Renal pelvis (tissue), 4 donors: Measurements from ENCODE around the gene COQ3. TPM values are rescaled to one million over a fixed set of nuclear protein-coding genes. Genes with fewer than 3 reads are reported as not detected.

Source experiments
- DNase-seq: peaks from one replicate; pipeline ENCODE4 v3.0.0-alpha.2; 2013
- polyA plus RNA-seq, 3 donors: library from polyadenylated mRNA; unstranded; fragments of 120-200 nt; gene quantifications; one replicate each; pipeline ENCODE4 v1.2.1, GENCODE V29; 2013; ENCODE audit not compliant: insufficient read length in 3 of 3

The COQ3 gene
- polyA plus RNA-seq, 3 donors, result 11.6 to 12.4 (median 11.8) TPM

DNA sequence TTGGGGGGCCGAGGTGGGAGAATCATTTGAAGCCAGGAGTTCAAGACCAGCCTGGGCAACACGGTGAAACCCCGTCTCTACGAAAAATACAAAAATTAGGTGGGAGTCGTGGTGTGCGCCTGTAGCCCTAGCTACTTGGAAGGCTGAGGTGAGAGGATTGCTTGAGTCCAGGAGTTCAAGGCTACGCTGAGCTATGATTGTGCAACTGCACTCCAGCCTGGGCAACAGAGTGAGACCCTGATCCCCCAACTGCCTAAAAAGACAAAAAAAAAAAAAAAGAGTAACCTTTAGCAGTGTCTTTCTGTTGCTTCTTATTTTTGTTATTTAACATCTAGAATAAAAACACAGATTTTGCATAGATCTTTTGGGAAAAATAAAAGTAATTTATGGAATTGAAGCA lies 13.1 kb upstream of the COQ3 start:
- no peak for DNase-seq

DNA sequence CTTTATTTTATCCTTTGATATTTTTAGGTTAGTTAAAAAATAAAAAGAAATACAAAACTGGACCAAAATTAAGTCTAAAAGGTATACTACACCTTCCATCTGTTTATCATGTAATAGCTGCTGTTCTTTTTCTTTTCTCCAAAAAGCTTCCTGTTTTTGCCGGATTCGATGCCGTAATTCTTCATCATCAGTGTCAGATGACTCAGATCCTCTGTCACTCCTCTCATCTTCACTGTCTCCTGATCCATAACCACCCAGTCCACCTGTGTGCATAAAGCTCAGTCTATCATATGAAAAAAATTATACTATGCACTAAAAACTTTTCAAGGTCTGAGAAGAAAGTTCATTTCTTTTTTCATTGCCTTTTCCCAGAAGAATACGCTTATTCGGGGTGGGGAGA lies 8.5 kb upstream of the COQ3 start:
- DNase-seq, result no peak

DNA sequence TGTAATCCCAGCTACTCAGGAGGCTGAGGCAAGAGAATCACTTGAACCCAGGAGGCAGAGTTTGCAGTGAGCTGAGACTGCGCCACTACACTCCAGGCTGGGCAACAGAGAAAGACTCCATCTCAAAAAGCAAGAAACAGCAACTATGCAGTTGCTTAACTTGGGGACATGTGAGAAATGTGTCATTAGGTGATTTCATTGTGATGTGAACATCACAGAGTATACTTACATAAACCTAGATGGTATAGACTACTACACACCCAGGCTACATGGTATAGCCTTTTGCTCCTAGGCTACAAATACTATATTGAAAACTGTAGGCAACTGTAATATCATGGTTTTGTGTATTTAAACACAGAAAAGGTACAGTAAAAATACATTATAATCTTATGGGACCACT lies 3.3 kb upstream of the COQ3 start:
- no peak for DNase-seq

DNA sequence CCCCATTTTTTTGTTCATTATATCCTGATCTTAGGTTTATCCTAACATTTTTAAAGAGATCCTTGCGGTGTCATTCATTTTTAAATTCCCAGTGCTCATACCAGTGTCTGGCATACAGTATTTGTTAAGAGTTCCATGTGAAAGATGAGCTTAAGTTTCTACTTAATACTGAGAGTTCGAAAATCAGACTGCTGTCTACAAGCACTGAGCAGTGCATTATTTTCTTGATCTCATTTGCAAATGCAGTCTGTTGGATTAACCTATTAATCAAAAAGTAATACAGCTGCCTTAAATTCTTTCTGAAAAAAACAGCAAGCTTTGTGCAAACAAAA lies 663 bp downstream of the COQ3 start:
- no peak for DNase-seq

DNA sequence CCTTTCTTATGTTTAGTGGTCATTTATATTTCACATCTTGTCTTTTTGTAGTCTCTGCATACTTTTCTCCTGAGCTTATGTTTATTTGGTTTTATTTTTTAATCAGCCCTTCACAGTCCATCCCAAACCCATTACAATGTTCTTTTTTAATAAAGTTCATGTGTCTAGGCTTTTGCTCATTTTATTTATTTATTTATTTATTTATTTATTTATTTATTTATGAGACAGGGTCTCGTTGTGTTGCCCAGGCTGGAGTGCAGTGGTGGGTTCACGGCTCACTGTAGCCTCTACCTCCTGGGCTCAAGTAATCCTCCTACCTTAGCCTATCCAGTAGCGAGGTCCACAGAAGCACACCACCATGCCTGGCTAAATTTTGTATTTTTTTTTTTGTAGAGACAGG lies 3.1 kb downstream of the COQ3 start:
- no peak for DNase-seq

DNA sequence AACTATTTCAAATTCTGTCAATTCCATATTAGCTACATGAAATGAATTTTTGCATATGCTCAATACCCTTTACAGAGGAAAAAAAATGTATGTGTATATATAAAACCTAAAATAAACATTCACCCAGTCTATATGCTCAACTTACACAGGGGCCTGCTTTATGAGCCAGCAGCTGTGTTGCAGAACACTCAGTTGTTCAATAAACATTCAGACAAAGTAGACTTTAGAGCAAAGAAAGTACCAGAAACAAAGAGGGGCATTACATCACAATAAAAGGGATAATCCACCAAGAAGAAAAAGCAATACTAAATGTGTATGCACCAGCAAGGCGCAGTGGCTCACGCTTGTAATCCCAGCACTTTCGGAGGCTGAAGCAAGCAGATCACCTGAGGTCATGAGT lies 9.5 kb downstream of the COQ3 start:
- DNase-seq, result no peak

DNA sequence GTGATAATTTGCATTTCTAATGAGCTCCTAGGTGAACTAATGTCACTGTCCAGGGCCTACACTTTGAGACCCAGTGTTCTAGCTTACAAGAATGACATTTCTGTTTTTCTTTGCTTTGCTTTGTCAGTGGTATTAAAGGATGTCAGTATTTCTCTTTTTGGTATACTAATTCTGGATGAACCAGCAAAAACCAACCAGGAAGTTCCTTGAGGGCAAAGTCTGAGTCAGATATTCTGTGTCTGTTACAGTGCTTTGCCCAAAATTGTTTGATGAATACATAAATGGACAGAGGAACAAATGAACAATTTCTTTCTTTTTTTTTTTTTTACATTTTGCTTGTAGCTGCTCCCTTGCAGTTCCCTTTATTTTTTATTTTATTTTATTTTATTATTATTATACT lies 15.4 kb downstream of the COQ3 start:
- no peak for DNase-seq

DNA sequence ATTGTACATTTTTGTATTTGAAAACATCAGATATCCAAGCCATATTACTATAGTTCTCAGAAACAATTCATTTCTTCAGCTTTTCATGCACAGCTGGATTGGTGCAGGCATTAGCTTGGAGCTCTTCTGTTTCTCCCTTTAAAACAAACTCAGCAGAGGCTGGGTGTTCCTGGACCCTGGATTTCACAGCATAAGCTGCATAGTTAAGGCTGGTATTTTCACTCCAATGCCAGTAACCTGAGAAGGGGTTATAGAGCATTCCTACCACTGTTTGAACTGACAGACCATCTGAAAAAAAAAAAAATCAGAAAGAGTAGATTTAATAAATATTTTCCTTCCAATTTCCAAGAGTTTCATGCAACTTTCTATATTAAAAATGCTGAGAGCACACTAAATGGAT lies 24.5 kb downstream of the COQ3 start:
- DNase-seq, result no peak

DNA sequence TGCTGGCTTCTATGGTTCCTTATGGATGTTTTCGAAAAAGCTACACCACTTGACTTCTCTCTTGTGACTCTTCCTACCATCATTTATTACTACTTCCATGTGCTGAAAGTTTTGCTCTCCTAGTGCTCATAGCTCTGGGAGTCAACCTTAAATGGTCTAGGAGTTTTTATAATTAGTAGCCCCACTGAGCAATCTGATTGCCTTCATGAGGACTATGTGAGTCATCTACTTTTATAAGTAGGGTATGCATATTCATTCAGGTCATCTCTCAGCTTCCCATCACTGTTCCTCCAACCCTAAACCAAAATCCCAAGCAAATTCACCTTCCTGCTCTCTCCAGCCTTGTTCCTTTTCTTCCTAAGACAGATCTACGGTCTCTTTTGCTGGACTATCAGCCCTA lies 27.1 kb downstream of the COQ3 start:
- no peak for DNase-seq

DNA sequence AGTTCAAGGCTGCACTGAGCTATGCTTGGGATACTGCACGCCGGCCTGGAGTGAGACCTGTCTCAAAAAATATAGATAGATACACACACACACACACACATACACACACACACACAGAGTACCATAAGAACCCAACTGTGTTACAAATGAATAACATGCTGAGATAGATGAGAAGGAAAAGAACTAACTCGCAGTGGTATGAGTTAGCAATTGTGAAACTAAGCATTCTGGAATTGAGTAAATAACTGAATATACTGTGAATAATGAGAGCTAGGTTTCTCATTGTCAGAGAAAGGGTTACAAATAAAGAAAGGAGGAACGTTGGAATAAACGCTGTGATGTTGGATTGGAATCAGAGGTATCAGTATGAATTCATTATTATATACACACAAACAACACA lies 30.0 kb downstream of the COQ3 start:
- DNase-seq, result no peak

DNA sequence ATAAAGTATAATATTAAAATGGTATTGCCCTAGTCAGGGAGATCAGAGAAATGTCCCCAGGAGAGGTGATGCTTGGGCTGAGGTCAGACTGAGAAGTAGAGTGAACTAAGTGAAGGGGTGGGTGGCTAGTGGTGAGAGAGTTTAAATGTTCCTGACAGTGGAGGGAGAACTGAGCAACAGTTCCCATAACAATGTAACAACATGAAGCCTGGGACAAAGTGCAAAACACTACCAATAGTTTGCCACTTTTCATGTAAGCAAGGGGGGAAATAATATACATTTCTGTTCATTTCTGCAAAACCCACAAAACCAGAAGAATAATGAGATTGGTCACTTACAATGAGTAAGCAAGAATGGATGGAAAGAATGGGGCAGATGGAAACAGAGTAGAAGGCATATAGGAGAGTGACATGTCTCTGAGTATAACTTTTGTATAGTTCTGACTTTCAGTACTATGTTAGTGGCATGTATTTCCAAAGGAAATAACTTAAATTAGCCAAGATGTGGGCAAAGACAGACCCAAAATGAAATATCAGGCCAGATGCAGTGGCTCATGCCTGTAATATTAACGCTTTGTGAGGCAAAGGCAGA lies 31.2 kb downstream of the COQ3 start:
- no peak for DNase-seq

DNA sequence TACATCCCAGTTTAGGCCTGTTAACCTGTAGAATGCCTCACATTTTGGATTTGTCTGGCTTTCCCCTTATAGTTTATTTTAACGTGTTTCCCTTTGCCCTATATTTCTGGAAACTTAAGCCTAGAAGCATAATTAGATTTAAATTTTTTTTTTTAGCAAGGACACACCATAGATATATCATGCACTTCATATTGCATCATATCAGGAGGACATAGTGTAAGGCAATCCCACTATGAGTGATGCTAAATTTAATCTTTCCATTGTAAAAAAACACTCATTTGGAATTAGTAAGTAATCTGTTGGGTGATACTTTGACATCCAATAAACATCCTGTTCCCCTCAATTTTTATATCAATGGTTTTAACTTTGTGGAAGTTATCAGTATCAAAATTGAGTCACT lies 34.2 kb downstream of the COQ3 start:
- DNase-seq, result no peak

DNA sequence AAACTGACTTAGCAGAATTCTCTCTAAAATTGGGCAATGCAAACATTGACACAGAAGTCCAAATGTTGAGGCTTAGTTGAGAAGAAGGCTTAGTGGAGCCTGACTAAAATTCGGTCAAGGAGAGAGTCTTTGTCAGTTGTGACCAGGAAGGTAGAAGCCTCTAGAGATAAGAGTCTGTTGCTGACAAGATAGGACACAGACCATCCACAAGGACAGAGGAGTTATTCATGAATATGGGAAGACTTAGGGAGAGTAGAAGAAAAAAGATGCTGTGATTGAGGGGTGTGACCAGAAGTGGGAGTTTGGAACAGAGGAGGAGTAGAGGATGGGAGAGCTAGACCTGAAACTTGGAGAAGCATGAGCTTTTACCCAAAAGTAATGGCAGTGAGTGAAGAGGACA lies 37.4 kb downstream of the COQ3 start:
- no peak for DNase-seq

DNA sequence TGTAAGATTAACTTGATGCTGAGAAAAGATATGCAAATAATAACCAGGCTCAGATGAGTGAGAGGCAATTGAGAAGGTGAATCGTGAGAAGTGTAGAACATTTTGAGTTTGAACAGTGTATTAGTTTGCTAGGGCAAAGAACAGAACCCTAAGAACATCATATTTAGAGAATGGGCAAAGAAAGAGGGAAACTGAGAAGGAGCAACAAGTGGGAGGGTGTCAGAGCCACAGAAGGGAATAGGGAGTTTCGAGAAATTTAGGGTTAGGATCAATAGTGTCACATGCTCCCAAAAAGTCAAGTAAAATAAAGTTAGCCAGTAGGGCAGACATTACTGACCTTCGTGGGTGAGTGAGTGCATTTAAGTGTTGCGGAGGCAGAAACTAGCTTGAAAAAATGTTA lies 39.0 kb downstream of the COQ3 start:
- no peak for DNase-seq

DNA sequence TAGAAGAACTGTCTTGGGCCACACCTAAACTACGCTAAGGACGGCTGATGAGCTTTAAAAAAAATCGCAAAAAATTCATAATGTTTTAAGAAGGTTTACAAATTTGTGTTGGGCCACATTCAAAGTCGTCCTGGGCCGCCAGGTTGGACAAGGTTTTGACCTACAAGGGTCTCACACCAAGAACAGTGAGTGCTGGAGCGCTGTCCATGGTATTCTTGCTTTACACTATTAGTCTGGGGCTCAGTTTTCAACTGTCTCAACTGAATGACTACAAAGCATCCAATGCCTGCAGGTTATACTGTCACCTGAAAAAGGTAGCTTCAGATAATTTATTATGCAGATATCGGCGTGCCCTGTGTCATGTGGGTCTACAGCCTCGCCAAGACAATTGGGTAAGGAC lies 40.9 kb downstream of the COQ3 start:
- no peak for DNase-seq

DNA sequence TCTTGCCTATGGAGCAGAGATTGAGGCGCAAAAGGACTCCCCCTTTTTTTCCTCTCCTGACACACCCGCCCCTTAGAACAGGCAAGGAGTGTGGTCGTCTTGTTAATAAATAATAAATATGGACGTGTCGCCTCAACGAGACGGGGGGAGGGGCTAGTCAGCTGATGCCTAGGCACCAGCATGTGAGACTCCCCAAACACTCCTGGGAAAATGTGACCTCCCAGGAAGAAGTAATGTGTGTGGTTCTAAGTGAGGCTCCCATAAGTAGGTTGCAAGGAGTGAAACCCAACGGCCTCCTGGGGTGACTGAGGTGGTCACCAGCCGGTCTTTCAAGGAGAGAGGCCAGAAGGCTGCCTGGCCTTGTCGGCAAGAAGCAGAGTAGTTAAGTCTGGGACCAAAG lies 43.4 kb downstream of the COQ3 start:
- no peak for DNase-seq

DNA sequence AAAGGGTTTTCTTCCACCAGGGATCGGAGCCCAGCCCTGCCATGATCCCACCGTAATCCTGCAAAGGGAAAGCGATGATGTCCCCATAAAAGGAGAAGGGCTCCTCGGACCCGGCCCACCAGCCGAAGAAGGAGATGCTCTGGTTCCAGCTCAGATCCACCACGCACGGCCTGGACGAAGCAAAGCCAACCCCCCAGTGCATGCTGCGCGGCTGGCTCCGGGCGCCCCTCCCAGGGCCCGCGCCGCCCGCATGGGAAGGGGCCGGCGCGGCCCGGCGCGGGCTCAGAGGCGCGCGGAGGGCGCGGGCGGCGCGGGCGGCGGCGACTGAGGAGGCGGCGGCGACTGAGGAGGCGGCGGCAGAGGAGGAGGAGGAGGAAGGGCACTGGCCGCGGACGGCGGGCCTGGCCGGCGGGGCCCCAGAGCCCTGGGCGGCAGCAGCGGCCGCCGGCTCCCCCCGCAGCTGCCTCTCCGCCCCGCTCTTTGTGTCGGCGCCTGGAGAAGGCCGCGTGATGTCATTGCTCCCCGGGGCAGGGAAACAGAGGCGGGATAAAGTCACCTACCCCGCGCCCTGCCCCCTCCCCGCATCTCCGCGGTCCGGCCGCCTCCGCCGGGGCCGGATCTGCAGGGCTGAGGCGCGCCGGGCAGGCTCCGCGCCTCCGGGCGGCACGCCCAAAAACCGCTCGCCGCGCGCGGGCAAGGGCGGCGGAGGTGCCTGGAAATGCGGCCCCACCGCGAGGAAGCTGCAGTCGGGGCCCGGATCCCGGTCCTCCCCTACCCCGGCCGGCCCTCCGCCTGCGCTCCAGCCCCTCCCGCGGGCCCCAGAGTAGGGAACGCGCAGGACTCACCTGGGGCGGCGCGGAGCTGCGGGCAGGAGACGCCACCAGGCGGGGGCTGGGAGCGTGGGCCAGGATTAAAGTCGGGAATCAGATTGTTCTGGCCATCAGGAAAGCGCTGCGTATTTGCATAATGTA lies 44.5 kb downstream of the COQ3 start, which contains the start of gene FAXC:
TSS of gene FAXC (minus strand) at position 504 of the 971 bp plus-strand sequence. CDS start at position 202, 302 bp downstream.
- no peak for DNase-seq

DNA sequence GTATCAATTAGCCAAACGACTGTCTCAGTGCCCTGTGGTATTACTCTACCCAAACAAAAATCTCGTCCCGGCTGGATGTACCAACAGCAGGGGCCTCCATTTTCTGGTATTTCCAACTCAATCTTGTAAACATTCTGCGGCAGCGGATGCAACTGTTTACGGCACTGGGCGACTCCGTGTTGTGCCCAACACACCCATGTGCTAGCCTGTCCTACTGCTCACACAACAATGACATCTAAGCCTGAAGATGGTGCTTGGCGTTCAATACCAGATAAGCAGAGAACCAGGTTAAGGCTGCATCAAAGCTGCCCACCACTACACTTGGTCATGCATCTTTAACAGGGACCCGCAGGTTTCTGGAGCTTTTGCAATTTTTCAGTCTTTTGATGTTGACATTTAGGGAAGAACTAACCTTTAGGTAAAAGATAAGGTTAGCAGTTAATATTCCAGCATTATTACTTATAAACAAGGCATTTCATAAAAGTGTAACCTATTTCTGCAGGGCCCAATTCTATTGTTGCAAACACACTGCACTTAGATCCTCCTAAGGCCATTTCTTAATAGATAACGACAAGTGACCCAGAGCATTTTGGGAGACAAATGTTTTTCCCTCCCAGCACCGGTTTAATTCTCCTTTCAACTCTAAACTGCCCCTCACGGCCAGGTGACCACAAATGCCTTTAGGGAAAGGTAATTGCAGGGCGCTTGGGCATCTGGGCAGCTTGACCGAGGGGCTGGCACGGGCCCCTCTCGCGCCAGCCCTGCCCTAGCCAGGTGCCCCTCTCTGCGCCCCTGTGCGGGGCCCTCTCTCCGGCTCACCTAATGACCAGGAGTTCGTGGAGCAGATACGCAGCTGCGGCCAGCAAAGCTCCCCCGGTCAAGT lies 45.5 kb downstream of the COQ3 start:
- no peak for DNase-seq

DNA sequence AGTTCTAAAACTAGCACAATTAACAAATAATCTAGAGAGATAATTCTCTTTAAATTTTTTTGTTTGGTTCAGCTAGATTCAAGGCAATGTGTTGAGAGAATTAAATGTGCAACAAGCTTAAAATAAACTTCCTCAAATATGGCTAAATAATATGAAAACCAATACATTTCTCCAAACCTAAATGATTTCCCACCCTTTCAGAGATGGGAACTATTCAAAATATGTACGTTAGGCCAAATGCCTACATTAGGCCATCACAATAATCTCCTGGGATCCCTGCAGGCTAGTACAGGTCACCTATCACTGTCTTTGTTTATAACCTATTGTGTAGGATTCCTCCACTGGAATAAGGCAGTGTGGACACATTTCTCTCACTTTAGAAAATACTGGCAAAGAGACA lies 46.2 kb downstream of the COQ3 start:
- no peak for DNase-seq

DNA sequence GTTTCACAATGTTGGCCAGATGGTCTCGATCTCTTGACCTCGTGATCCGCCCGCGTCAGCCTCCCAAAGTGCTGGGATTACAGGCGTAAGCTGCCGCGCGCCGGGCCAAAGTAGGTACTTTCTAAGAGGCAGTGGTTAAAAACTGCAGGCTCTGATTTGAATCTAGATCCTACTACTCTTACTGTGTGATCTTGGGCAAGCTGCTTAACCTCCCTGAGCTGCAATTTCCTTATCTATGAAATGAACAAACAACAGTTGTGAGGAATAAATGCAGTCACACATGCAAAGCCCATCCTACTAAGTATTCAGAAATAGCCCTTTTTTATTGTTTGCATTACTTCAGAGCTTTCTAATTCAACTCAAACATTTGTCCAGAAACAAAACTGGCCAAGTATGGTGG lies 47.4 kb downstream of the COQ3 start:
- no peak for DNase-seq

DNA sequence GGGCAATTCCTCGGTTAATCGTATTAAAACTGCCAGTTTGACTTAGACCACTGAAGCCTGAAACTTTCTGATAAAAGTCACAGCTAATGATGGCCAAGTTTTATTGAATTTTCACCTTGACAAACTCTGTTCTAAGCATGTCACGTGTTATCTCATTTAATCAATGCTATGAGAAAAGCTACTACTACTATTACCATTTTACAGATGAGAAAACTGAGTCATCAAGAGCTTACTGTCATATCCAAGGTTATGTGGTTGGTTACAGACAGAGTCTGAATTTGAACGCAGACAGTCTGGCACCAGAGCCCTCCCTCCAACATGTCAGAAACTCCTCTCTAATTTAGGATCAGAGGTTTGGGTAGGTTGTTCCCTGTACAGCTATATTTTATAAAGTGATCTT lies 48.8 kb downstream of the COQ3 start:
- DNase-seq, result no peak

DNA sequence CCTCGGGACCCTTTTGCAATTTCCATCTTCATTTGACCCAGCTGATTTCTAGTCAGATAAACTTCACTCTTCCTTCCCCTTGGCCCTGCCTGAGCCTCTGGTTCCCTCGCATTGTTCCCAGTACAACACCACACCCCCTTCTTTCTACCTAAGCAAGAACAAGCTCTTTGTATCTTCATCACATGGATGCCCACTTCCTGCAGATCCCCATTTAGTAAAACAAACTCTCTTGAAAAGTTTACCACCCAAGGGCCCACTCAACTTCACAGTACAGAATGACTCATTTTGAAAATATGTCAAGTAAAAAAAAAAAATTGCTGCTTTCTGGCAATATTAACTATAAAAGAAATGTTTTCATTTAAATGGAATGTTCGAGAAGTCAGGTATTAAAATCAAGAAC lies 49.7 kb downstream of the COQ3 start:
- no peak for DNase-seq
